Gastroesophageal sphincter (tissue), 4 donors: ENCODE data around the gene TK1. TPM values are rescaled to one million over a fixed set of nuclear protein-coding genes. Genes with fewer than 3 reads are reported as not detected.
"Not testable (repeated sequence)": the region's sequence is repeated elsewhere in the genome, so short reads cannot be mapped to it uniquely, and the experiment has no call there.

ENCODE experiments used
- ATAC-seq: fragments of 150-250 bp; one replicate; pipeline ENCODE4 v1.9.1; 2016; ENCODE audit warnings: mild to moderate bottlenecking, moderate library complexity
- H3K27ac ChIP-seq, 4 donors: fragments of 200-600 bp; sonication (generic) in 3 of 4; 1 replicate in 3 of 4; 2 replicates in 1 of 4; pipeline ENCODE4 v1.5.1; 2016 to 2019
- H3K27me3 ChIP-seq: fragments of 200-600 bp; sonication (generic); one replicate; pipeline ENCODE4 v1.5.1; 2019
- H3K36me3 ChIP-seq, 2 donors: fragments of 200-600 bp; sonication (generic); one replicate each; pipeline ENCODE4 v1.5.1; 2019; ENCODE audit warnings: control low read depth in 1 of 2
- H3K4me1 ChIP-seq, 3 donors: fragments of 200-600 bp; sonication (generic); 1 replicate in 2 of 3; 2 replicates in 1 of 3; pipeline ENCODE4 v1.5.1; 2016 to 2019; ENCODE audit warnings: control low read depth in 2 of 3
- H3K4me3 ChIP-seq, 2 donors: fragments of 200-600 bp; sonication (generic); one replicate each; pipeline ENCODE4 v1.5.1; 2019; ENCODE audit warnings: mild to moderate bottlenecking in 1 of 2, moderate library complexity in 1 of 2
- H3K9me3 ChIP-seq, 3 donors: fragments of 200-600 bp; sonication (generic); one replicate each; pipeline ENCODE4 v1.5.1; 2017 to 2019; ENCODE audit warnings: control low read depth in 2 of 3
- CTCF ChIP-seq, 4 experiments: fragments of 200-600 bp in 2 of 4; fragments of 450-650 bp in 2 of 4; sonication (generic) in 1 of 4; IDR thresholded peaks; one replicate each; pipeline ENCODE4 v1.5.1; 2017 to 2019; ENCODE audit warnings: antibody characterized with exemption in 4 of 4, mild to moderate bottlenecking in 2 of 4, moderate library complexity in 2 of 4
- EP300 ChIP-seq: sonication (generic); formaldehyde crosslinking; IDR thresholded peaks from one replicate; pipeline ENCODE4 v1.6.1; 2017; ENCODE audit warnings: antibody characterized with exemption, mild to moderate bottlenecking
- POLR2A ChIP-seq, 2 donors: fragments of 450-650 bp; IDR thresholded peaks; one replicate each; pipeline ENCODE4 v1.6.1; 2017; ENCODE audit warnings: antibody characterized with exemption in 2 of 2, mild to moderate bottlenecking in 2 of 2, moderate library complexity in 1 of 2
- POLR2AphosphoS5 ChIP-seq: sonication (generic); formaldehyde crosslinking; IDR thresholded peaks from one replicate; pipeline ENCODE4 v1.6.1; 2017; ENCODE audit warnings: antibody characterized with exemption
- WGBS, 2 donors: methylation state at CpG; one replicate each; pipeline ENCODE4 v1.1.5; 2018; ENCODE audit warnings: low coverage in 1 of 2; 5-methylcytosine and 5-hydroxymethylcytosine counted together
- total RNA-seq, 4 donors: library from RNA; depleted of rRNA; stranded (reverse); fragments of >200 nt; gene quantifications; one replicate each; pipeline ENCODE4 v1.1.0, GENCODE V29; 2016

Gene TK1
- total RNA-seq, 4 donors from 2014 or later: 3.4 to 24.8 (median 12.1) TPM

GRCh38 chr17:78140169-78141051 is 46.4 kb downstream of the TK1 start:
- Histone ChIP-seq H3K36me3 (no peaks in the 10 kb centered on the region), H3K9me3 (no peaks in the 10 kb centered on the region), H3K27ac (peak overlapping the region in 2 of 4 donors; percentile 18 to 56), H3K4me3 (peak overlapping the region in 1 of 2 donors; percentile 19), H3K4me1 (peaks cover 0 to 48% (median 20%) of the 10 kb centered on the region in 3 donors), H3K27me3 (no peaks in the 10 kb centered on the region)
- TF ChIP-seq POLR2A (IDR thresholded peaks at IDR 0.05) (peak; percentile 9 to 17), EP300 (no peak), CTCF (IDR thresholded peaks at IDR 0.05) (no peak)
- 30 to 45% methylated on average over 2 to 8 of the region's 58 CpGs for WGBS, 2 donors
- peak; percentile 76 for ATAC-seq

- H3K9me3 ChIP-seq, H3K27ac ChIP-seq, ATAC-seq, H3K4me3 ChIP-seq, H3K36me3 ChIP-seq, H3K27me3 ChIP-seq: not testable (repeated sequence)
- H3K4me1 ChIP-seq: peaks cover 0 to 42% (median 14%) of the 10 kb centered on the region in 3 donors
- 74 to 94% methylated on average over 6 to 10 of the region's 12 CpGs for WGBS, 2 donors
Measured at GRCh38 chr17:78139861-78140168, 47.0 kb downstream of the TK1 start.

- Histone ChIP-seq H3K36me3 (no peaks in the 10 kb centered on the region), H3K4me3 (no peak overlapping the region), H3K27ac (no peak overlapping the region), H3K9me3 (no peaks in the 10 kb centered on the region), H3K4me1 (peaks cover 0 to 28% (median 0%) of the 10 kb centered on the region in 3 donors), H3K27me3 (peaks cover 6% of the 10 kb centered on the region)
- WGBS, 2 donors: 73% methylated on average over 3 of the region's 17 CpGs; no CpG with 5 or more reads in 1 of the 2 donors
- TF ChIP-seq EP300 (no peak), POLR2A (IDR thresholded peaks at IDR 0.05) (no peak), POLR2AphosphoS5 (no peak), CTCF (IDR thresholded peaks at IDR 0.05) (no peak)
- no peak for ATAC-seq
Measured at GRCh38 chr17:78138204-78139060, 48.4 kb downstream of the TK1 start.

- TF ChIP-seq POLR2AphosphoS5 (no peak), POLR2A (IDR thresholded peaks at IDR 0.05) (no peak), CTCF (IDR thresholded peaks at IDR 0.05) (no peak), EP300 (no peak)
- H3K27ac ChIP-seq: no peak overlapping the region
- ATAC-seq: no peak
- H3K9me3 ChIP-seq: no peaks in the 10 kb centered on the region
- no peak overlapping the region for H3K4me3 ChIP-seq
- peaks cover 0 to 26% (median 0%) of the 10 kb centered on the region in 3 donors for H3K4me1 ChIP-seq
- WGBS, 2 donors: 46 to 80% methylated on average over 2 to 8 of the region's 26 CpGs
- H3K36me3 ChIP-seq: no peaks in the 10 kb centered on the region
- peaks cover 11% of the 10 kb centered on the region for H3K27me3 ChIP-seq
Measured at GRCh38 chr17:78137392-78138203, 49.3 kb downstream of the TK1 start.
